ENCODE results near the gene TP63.

GRCh38 chr3:189685291-189685690 lies 54.1 kb downstream of the TP63 start:
- TF ChIP-seq CTCF (conservative IDR thresholded peaks at IDR 0.05): no peak
- TF ChIP-seq EZH2 (IDR thresholded peaks at IDR 0.05; ENCODE audit: low read depth): no peak

All from PC-9 (cell line).